Umbilical cord (tissue), 2 donors: ENCODE measurements around the gene STAT2. TPM values are rescaled to one million over a fixed set of nuclear protein-coding genes. Genes with fewer than 3 reads are reported as not detected.
"Not testable (repeated sequence)": the region's sequence is repeated elsewhere in the genome, so short reads cannot be mapped to it uniquely, and the experiment has no call there.

Experiments
- DNase-seq: peaks from one replicate; pipeline ENCODE4 v3.0.0-alpha.2; 2015; ENCODE audit warnings: low spot score
- total RNA-seq: library from RNA; depleted of rRNA; stranded (reverse); fragments of >200 nt; gene quantifications from one replicate; pipeline ENCODE4 v1.2.3, GENCODE V29; 2014; ENCODE audit warnings: low replicate concordance; ENCODE audit not compliant: insufficient read depth

STAT2 gene
- 122 TPM for total RNA-seq

DNA sequence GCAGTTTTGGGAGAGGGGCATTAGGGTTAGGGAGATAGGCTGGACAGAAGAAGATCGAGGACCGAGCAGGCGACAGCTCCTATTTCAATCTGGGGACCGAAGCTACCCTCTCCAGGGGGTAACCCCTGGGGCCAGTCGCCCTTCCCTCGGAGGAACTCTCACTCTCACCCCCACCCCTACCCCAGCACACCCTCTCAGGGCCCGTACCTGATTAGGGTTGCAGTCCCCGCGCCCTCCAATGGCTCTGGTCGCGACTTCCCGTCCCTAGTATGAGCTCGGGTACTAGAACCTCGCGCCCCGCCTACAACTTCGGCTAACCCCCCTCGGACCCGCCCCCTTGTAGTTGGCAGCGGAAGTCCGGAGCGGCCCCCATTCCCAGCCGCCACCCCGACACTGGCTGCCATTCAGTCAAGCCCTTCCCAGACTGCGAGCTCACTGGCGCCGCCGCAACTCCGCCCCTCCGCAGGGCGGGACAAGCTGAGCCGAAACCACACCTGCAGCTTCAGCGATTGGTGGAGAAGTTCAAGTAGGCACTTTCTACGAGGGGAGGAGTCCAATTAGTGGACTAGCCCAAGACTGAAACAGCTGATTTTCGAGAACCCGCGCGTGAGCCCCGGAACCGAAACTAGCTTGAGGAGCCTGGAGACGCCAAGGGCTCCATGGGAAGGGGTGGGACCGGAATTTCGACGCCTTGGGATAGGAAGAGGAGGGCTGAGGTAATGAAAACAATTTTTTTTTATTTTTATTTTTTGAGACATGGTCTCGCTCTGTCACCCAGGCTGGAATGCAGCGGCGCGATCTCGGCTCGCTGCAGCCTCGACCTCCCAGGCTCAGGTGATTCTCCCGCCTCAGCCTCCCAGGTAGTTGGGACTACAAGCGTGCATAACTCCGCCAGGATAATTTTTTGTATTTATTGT lies at the start of gene STAT2:
Gene STAT2 (minus strand): TSS at position 257 of the 917 bp plus-strand sequence. CDS start 3,536 bp downstream, outside the sequence.
- DNase-seq = peak; percentile 100

- DNase-seq = no peak
Observed at GRCh38 chr12:56408799-56409417, 49.0 kb upstream of the STAT2 start.

DNA sequence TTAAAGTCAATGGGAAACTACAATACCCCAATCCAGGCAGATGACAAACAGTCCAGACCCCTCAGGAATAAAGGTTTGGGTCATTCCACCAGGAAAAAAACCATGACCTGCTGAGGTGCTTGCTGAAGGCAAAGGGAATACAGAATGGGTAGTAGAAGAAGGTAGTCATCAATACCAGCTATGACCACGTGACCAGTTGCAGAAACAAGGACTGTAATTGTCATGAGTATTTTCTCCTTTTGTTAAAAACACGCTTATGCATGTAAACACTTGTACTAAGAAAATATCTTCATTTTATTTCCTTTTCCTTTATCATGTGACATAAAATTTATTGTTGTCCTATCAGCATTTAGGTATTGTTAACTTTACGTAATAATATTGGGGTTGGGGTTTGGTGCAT lies 44.3 kb upstream of the STAT2 start:
- DNase-seq = not testable (repeated sequence)

DNA sequence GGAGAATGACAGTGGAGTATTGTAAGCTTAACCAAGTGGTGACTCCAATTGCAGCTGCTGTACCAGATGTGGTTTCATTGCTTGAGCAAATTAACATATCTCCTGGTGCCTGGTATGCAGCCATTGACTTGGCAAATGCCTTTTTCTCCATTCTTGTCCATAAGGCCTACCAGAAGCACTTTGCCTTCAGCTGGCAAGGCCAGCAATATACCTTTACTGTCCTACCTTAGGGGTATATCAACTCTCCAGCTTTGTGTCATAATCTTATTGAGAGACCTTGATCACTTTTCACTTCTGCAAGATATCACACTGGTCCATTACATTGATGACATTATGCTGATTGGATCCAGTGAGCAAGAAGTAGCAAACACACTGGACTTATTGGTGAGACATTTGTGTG lies 41.7 kb upstream of the STAT2 start:
- DNase-seq = not testable (repeated sequence)

- not testable (repeated sequence) for DNase-seq
Observed at GRCh38 chr12:56401125-56401524, 41.2 kb upstream of the STAT2 start.

GRCh38 chr12:56399466-56399865 lies 39.6 kb upstream of the STAT2 start:
- not testable (repeated sequence) for DNase-seq

DNA sequence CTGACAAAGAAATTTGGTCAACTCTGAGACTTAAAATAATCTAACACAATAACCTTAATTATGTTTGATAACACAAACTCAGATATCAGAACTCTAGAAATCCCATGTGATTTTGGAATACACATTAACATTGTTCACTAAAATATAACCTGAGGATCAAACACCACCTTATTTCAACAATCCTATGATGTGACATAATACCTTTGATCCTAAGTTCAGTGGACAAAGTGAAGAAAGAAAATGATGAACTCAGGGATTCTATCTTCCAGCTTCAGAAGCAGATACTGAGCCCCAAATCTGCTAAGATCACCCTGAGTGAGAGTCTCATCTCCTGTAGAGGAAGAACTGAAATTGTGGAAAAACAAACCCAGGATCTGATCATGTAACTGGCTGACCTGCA lies 38.4 kb upstream of the STAT2 start:
- DNase-seq = no peak

- no peak for DNase-seq
Observed at GRCh38 chr12:56392331-56392730, 32.4 kb upstream of the STAT2 start.

- DNase-seq = no peak
Observed at GRCh38 chr12:56391721-56392120, 31.8 kb upstream of the STAT2 start.

DNA sequence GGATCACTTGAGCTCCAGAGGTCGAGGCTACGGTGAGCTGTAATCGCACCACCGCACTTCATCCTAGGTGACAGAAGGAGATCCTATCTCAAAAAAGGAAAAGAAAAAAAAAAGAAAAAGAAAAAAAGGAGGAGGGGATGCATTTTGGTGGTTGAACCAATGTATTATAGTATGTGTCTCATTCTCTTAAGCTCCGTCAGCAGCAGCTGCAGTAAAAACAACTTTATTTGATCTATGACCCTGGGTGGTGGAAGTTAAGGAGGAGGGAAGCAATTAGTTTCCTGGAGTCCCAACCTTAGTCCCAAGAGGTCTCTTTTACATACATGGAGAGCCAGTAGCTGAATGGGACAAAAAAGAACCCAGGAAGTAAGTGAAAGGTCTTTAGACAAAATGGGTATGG lies 29.5 kb upstream of the STAT2 start:
- no peak for DNase-seq

DNA sequence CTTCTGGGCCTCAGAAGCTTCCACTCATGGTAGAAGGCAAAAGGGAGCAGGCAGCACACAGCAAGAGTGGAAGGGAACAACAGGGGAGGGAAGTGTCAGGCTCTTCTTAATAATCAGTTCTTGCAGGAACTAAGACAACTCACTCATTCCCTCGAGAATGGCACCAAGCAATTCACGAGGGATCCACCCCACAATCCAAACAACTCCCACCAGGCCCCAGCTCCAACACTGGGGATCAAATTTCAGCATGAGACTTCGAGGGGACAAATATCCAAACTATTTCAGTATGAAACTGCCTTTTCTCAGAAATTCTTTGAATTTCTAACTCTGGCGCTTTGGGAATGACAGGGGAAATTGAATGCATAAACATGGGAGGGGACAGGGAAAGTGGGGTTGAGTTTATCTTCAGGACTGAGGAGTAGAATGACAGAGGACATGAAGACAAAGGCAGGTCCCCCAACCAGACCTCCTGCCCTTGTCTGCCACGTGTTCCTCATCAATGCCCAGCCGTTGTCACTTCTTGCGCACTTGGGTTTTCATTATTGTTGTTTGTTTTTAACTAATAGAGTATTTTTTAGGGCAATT lies 27.3 kb upstream of the STAT2 start:
- DNase-seq = peak; percentile 30

DNA sequence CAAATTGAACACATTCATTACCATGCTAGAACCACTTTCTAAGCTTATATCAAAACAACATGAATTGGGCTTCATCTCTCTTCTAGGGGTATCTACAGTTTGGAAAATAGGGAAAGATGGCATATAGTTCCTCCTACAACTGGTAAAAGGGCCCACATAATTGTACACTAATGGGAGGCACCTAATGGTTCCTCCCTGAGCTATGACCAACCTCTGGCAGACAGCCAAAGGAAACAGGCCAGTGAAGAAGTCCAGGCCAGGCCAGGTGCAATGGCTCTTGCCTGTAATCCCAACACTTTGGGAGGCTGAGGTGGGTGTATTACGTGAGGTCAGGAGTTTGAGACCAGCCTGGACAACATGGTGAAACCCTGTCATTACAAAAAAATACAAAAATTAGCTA lies 26.0 kb upstream of the STAT2 start:
- no peak for DNase-seq

DNA sequence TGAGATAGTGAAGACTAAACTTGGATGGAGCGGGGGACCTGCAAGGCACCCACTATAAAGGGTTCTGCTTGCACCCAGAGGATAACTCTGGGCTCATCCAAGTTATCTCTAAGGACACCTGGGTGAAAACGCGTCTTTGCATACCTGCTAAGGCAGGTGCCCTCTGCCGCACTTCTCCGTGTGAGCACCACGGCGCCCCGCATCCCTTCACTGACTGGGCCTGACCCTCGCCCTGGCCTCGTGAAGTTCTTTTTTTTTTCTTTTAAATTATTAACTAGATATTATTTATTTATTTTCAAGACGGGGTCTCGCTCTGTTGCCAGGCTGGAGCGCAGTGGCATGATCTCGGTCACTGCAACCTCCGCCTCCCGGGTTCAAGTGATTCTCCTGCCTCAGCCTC lies 22.7 kb upstream of the STAT2 start:
- no peak for DNase-seq

DNA sequence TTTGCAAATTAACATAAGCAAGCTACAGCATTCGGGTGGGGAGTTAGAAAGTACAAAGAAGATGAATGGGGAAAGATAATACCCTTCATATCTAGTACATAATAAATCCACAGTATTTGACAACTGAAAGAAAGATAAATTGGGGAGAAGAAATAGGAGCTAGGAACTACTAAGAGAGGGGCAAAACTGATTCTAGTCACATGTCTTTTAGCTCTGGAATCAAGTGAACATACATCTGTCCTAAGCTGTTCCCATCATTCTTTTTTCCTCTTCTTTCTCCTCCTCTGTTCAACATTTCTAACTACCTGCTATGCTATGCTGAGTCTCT lies 18.0 kb upstream of the STAT2 start:
- DNase-seq = no peak

GRCh38 chr12:56377310-56377988 lies 17.5 kb upstream of the STAT2 start:
- no peak for DNase-seq

GRCh38 chr12:56375598-56376434 lies 15.9 kb upstream of the STAT2 start:
- DNase-seq = no peak

DNA sequence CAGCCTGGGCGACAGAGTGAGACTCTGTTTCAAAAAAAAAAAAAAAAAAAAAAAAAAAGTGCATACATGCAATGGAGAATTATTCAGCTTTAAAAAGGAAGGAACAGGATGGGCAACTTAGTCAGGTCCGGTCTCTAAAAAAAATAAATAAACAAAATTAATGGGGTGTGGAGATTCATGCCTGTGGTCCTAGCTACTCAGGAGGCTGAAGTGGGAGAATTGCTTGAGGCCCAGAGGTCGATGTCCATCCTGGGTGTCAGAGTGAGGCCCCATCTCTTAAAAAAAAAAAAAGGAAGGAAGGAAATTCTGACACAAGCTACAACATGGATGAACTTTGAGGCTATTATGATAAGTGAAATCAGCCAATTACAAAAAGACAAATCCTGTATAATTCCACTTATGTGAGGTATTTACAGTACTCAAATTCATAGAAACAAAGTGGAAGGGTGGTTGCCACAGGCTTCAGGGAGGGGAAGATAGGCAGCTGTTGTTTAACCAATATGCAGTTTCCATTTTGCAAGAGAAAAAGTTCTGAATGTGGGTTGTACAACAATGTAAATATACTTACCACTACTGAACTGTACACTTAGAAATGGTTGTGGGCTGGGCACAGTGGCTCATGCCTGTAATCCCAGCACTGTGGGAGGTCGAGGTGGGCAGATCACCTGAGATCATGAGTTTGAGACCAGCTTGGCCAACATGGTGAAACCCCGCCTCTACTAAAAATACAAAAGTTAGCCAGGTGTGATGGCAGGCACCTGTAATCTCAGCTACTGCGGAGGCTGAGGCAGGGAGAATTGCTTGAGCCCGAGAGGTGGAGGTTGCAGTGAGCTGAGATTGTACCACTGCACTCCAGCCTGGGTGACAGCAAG lies 15.1 kb upstream of the STAT2 start:
- no peak for DNase-seq

- no peak for DNase-seq
Observed at GRCh38 chr12:56373515-56373914, 13.6 kb upstream of the STAT2 start.

DNA sequence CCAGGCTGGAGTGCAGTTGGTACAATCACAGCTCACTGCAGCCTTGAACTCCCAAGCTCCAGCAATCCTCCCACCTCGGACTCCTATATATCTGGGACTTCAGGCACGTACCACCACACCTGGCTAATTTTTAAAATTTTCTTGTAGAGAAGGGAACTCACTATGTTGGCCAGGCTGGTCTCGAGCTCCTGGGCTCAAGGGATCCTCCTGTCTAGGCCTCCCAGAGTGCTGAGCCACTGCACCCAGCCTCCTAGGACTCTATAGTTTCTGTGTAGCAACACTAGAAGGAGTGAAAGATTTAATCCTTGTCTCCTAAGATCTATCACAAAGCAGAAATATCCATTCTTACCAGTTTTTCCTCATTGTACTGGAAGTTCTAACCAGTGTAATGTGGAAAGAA lies 7.0 kb upstream of the STAT2 start:
- no peak for DNase-seq
